CD14-positive monocyte (primary cell): ENCODE results near the gene SLC30A9. TPM values are rescaled to one million over a fixed set of nuclear protein-coding genes. Genes with fewer than 3 reads are reported as not detected.
A peak's percentile ranks its signal among the peaks of the same experiment; 100 is the strongest.

Source experiments
- DNase-seq, 3 donors: peaks; one replicate each; pipeline ENCODE4 v3.0.0-alpha.2; 2011 to 2022
- H2AFZ ChIP-seq: 2 replicates; pipeline ENCODE4 v1.6.0; 2012; ENCODE audit warnings: mild to moderate bottlenecking, low read depth, low read length, inconsistent platforms; ENCODE audit not compliant: insufficient read depth, poor library complexity, severe bottlenecking
- H3K27ac ChIP-seq, 2 donors: 1 replicate in 1 of 2; 2 replicates in 1 of 2; pipeline ENCODE4 v1.5.1; 2012 to 2013; ENCODE audit warnings: low read length in 2 of 2, control low read depth in 1 of 2, inconsistent platforms in 1 of 2, low read depth in 1 of 2, mild to moderate bottlenecking in 1 of 2
- H3K27me3 ChIP-seq, 2 donors: one replicate each; pipeline versions ENCODE4 v1.6.0 to v1.6.1; 2011 to 2013; ENCODE audit warnings: low read length in 2 of 2; ENCODE audit not compliant: control insufficient read depth in 2 of 2, insufficient read depth in 2 of 2
- H3K36me3 ChIP-seq, 2 donors: replicated peaks in 1 of 2; 1 replicate in 1 of 2; 2 replicates in 1 of 2; pipeline versions ENCODE4 v1.5.1 to v1.6.1; 2012 to 2013; ENCODE audit warnings: low read length in 2 of 2, control low read depth in 1 of 2, inconsistent platforms in 1 of 2, mild to moderate bottlenecking in 1 of 2; ENCODE audit not compliant: insufficient read depth in 2 of 2, control insufficient read depth in 1 of 2
- H3K4me1 ChIP-seq, 2 donors: 1 replicate in 1 of 2; 2 replicates in 1 of 2; pipeline versions ENCODE4 v1.5.1 to v1.6.1; 2012 to 2013; ENCODE audit warnings: low read length in 2 of 2, control low read depth in 1 of 2, inconsistent platforms in 1 of 2, mild to moderate bottlenecking in 1 of 2, moderate library complexity in 1 of 2; ENCODE audit not compliant: insufficient read depth in 2 of 2, control insufficient read depth in 1 of 2
- H3K4me2 ChIP-seq: replicated peaks from 2 replicates; pipeline ENCODE3; 2012; ENCODE audit warnings: low read length, moderate library complexity, mild to moderate bottlenecking; ENCODE audit not compliant: poor library complexity, severe bottlenecking; ENCODE audit errors: extremely low read depth
- H3K4me3 ChIP-seq, 3 experiments: fragments of 200-600 bp in 1 of 3; sonication (generic) in 1 of 3; replicated peaks in 1 of 3; 1 replicate in 2 of 3; 2 replicates in 1 of 3; pipeline ENCODE4 v1.5.1; 2011 to 2013; ENCODE audit warnings: low read length in 3 of 3, mild to moderate bottlenecking in 3 of 3, control low read depth in 2 of 3, low read depth in 2 of 3, inconsistent platforms in 1 of 3, moderate library complexity in 1 of 3
- H3K79me2 ChIP-seq: 2 replicates; pipeline ENCODE4 v1.6.0; 2012; ENCODE audit warnings: mild to moderate bottlenecking, control low read depth, inconsistent platforms, low read length, moderate library complexity; ENCODE audit not compliant: insufficient read depth
- H3K9ac ChIP-seq: 2 replicates; pipeline ENCODE4 v1.6.0; 2017; ENCODE audit warnings: low read length, mild to moderate bottlenecking; ENCODE audit not compliant: insufficient read depth, poor library complexity, severe bottlenecking
- H3K9me3 ChIP-seq, 2 donors: replicated peaks in 1 of 2; 1 replicate in 1 of 2; 2 replicates in 1 of 2; pipeline versions ENCODE4 v1.5.1 to v1.6.1; 2012 to 2013; ENCODE audit warnings: low read length in 2 of 2, control low read depth in 1 of 2; ENCODE audit not compliant: control insufficient read depth in 1 of 2, insufficient read depth in 1 of 2
- H4K20me1 ChIP-seq: 2 replicates; pipeline ENCODE4 v1.6.0; 2012; ENCODE audit warnings: mild to moderate bottlenecking, low read length, control low read depth, moderate library complexity; ENCODE audit not compliant: insufficient read depth
- H3K27ac Mint-ChIP-seq, 7 donors: one replicate each; pipeline ENCODE4 v1.8.0; 2020; ENCODE audit warnings: mild to moderate bottlenecking in 7 of 7, mixed read lengths in 7 of 7, moderate library complexity in 6 of 7, inconsistent platforms in 2 of 7
- H3K27me3 Mint-ChIP-seq, 3 donors: one replicate each; pipeline ENCODE4 v1.8.0; 2021 to 2022; ENCODE audit warnings: low read depth in 3 of 3, mild to moderate bottlenecking in 3 of 3, mixed read lengths in 3 of 3, moderate library complexity in 3 of 3, inconsistent platforms in 1 of 3
- H3K36me3 Mint-ChIP-seq, 2 donors: one replicate each; pipeline ENCODE4 v1.8.0; 2020; ENCODE audit warnings: mixed read lengths in 2 of 2, inconsistent platforms in 1 of 2, mild to moderate bottlenecking in 1 of 2
- H3K4me1 Mint-ChIP-seq: one replicate; pipeline ENCODE4 v1.8.0; 2020; ENCODE audit warnings: mild to moderate bottlenecking, mixed read lengths
- H3K4me3 Mint-ChIP-seq, 2 donors: one replicate each; pipeline ENCODE4 v1.8.0; 2020; ENCODE audit warnings: mild to moderate bottlenecking in 2 of 2, mixed read lengths in 2 of 2, moderate library complexity in 1 of 2
- H3K9me3 Mint-ChIP-seq, 7 donors: one replicate each; pipeline ENCODE4 v1.8.0; 2020 to 2022; ENCODE audit warnings: mixed read lengths in 7 of 7, mild to moderate bottlenecking in 6 of 7, moderate library complexity in 6 of 7, inconsistent platforms in 2 of 7
- CTCF ChIP-seq: fragments of 200-600 bp; IDR thresholded peaks from one replicate; pipeline ENCODE4 v1.8.0; 2022; ENCODE audit warnings: antibody characterized with exemption, mild to moderate bottlenecking
- WGBS: methylation state at CpG from one replicate; pipeline ENCODE4 v1.1.5; 2013; ENCODE audit warnings: missing lambda C conversion rate; ENCODE audit not compliant: insufficient coverage; 5-methylcytosine and 5-hydroxymethylcytosine counted together
- intact Hi-C, 2 donors: fragments of 100-400 bp; cut with micrococcal nuclease; formaldehyde crosslinking; loops; one replicate each; pipeline versions ENCODE4 v1.15.0 to v1.15.1; 2023
- polyA plus RNA-seq, 3 donors: library from polyadenylated mRNA; depleted of rRNA in 1 of 3; unstranded in 2 of 3; stranded (reverse) in 1 of 3; fragments of 300-500 nt in 2 of 3; fragments of >200 nt in 1 of 3; fragmentation: Illumina TruSeq in 2 of 3; gene quantifications; 1 replicate in 2 of 3; 2 replicates in 1 of 3; pipeline ENCODE4 v1.2.3, GENCODE V29; 2012 to 2021

The SLC30A9 gene
- polyA plus RNA-seq, 3 donors = 11.6 to 47.2 (median 41.0) TPM

- H3K27me3 ChIP-seq = no peaks in the 10 kb centered on the region
- intact Hi-C loops = loop anchor here (5.0 to 10.0 kb wide), 2 partner anchors 53 to 55 kb away; partner anchors contain the start of gene TMEM33 (in 2 of the 2)
- peak overlapping the region; percentile 84 for H3K4me2 ChIP-seq
- Mint-ChIP-seq H3K27me3 (no peaks in the 10 kb centered on the region), H3K27ac (peak overlapping the region; percentile 90 to 99 (median 94)), H3K9me3 (no peaks in the 10 kb centered on the region), H3K36me3 (no peaks in the 10 kb centered on the region), H3K4me3 (peak overlapping the region; percentile 82 to 94), H3K4me1 (peaks cover 22% of the 10 kb centered on the region)
- no peaks in the 10 kb centered on the region for H3K36me3 ChIP-seq
- H3K4me3 ChIP-seq = peak overlapping the region; percentile 58 to 93 (median 85)
- H2AFZ ChIP-seq = peak overlapping the region; percentile 95
- no peaks in the 10 kb centered on the region for H4K20me1 ChIP-seq
- TF ChIP-seq CTCF = no peak
- peak overlapping the region; percentile 87 for H3K9ac ChIP-seq
- DNase-seq = no peak
- no peaks in the 10 kb centered on the region for H3K9me3 ChIP-seq
- H3K79me2 ChIP-seq = peaks cover 28% of the 10 kb centered on the region
- 1% methylated on average over 10 of the region's 12 CpGs for WGBS
- H3K4me1 ChIP-seq = peaks cover 16 to 17% of the 10 kb centered on the region in 2 donors
- H3K27ac ChIP-seq = peak overlapping the region in 1 of 2 donors; percentile 90
These were observed 351 bp upstream of the SLC30A9 start for GRCh38 chr4:41989994-41990364.

GRCh38 chr4:41991916-41992767, 1.8 kb downstream of the SLC30A9 start:
- no peak for TF ChIP-seq CTCF
- Histone ChIP-seq H3K27ac (no peak overlapping the region), H3K4me2 (no peak overlapping the region), H3K27me3 (no peaks in the 10 kb centered on the region), H3K9ac (no peak overlapping the region), H2AFZ (no peak overlapping the region), H3K79me2 (peaks cover 38% of the 10 kb centered on the region), H4K20me1 (peaks cover 1% of the 10 kb centered on the region), H3K4me1 (peaks cover 16 to 17% of the 10 kb centered on the region in 2 donors), H3K36me3 (no peaks in the 10 kb centered on the region), H3K4me3 (no peak overlapping the region), H3K9me3 (no peaks in the 10 kb centered on the region)
- Mint-ChIP-seq H3K27ac (peak overlapping the region in 1 of 7 donors; percentile 35), H3K27me3 (no peaks in the 10 kb centered on the region), H3K9me3 (no peaks in the 10 kb centered on the region), H3K4me1 (peaks cover 22% of the 10 kb centered on the region), H3K36me3 (no peaks in the 10 kb centered on the region), H3K4me3 (no peak overlapping the region)
- intact Hi-C loops = loop anchor here (5.0 to 10.0 kb wide), 2 partner anchors 55 to 57 kb away; partner anchors contain the start of gene TMEM33 (in 2 of the 2)
- WGBS = 100% methylated on average over 7 of the region's 10 CpGs
- DNase-seq = no peak
